Fibroblast of villous mesenchyme (primary cell): ENCODE data around the gene CDHR4. TPM values are rescaled to one million over a fixed set of nuclear protein-coding genes. Genes with fewer than 3 reads are reported as not detected.
"Not testable (repeated sequence)": the region's sequence is repeated elsewhere in the genome, so short reads cannot be mapped to it uniquely, and the experiment has no call there.

Experiments
- DNase-seq: peaks from one replicate; pipeline ENCODE4 v3.0.0-alpha.2; 2010; ENCODE audit warnings: low read depth
- H3K4me3 ChIP-seq: 2 replicates; pipeline ENCODE4 v1.5.1; 2011; ENCODE audit warnings: low read depth, mild to moderate bottlenecking, low read length
- total RNA-seq: library from RNA; depleted of rRNA; stranded (reverse); fragments of >200 nt; gene quantifications from 2 replicates; pipeline ENCODE4 v1.2.3, GENCODE V29; 2012
- TF ChIP-seq, protein P1 (sequence below): IDR thresholded peaks from 2 replicates; pipeline ENCODE4 v1.5.1; 2012; ENCODE audit warnings: low read depth, mild to moderate bottlenecking, low read length; ENCODE audit not compliant: insufficient read depth

The CDHR4 gene
- total RNA-seq, 1 donor: not detected

- H3K4me3 ChIP-seq: peak within 1 kb of the TSS; percentile 87
- TF ChIP-seq, protein P1, sequence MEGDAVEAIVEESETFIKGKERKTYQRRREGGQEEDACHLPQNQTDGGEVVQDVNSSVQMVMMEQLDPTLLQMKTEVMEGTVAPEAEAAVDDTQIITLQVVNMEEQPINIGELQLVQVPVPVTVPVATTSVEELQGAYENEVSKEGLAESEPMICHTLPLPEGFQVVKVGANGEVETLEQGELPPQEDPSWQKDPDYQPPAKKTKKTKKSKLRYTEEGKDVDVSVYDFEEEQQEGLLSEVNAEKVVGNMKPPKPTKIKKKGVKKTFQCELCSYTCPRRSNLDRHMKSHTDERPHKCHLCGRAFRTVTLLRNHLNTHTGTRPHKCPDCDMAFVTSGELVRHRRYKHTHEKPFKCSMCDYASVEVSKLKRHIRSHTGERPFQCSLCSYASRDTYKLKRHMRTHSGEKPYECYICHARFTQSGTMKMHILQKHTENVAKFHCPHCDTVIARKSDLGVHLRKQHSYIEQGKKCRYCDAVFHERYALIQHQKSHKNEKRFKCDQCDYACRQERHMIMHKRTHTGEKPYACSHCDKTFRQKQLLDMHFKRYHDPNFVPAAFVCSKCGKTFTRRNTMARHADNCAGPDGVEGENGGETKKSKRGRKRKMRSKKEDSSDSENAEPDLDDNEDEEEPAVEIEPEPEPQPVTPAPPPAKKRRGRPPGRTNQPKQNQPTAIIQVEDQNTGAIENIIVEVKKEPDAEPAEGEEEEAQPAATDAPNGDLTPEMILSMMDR: no peak
- DNase-seq: peak; percentile 100
These were observed 13.1 kb downstream of the CDHR4 start, which contains the start of gene IP6K1 for GRCh38 chr3:49786357-49787181. Gene IP6K1 (minus strand): TSS chr3:49786542. CDS start chr3:49748040, 38,502 bp downstream.

GRCh38 chr3:49785565-49786356 is 13.9 kb downstream of the CDHR4 start:
- TF ChIP-seq, protein P1: no peak
- H3K4me3 ChIP-seq: peak overlapping the region; percentile 87
- peak; percentile 45 for DNase-seq

- H3K4me3 ChIP-seq, DNase-seq: not testable (repeated sequence)
These were observed 17.4 kb downstream of the CDHR4 start for GRCh38 chr3:49782277-49782676.

DNA sequence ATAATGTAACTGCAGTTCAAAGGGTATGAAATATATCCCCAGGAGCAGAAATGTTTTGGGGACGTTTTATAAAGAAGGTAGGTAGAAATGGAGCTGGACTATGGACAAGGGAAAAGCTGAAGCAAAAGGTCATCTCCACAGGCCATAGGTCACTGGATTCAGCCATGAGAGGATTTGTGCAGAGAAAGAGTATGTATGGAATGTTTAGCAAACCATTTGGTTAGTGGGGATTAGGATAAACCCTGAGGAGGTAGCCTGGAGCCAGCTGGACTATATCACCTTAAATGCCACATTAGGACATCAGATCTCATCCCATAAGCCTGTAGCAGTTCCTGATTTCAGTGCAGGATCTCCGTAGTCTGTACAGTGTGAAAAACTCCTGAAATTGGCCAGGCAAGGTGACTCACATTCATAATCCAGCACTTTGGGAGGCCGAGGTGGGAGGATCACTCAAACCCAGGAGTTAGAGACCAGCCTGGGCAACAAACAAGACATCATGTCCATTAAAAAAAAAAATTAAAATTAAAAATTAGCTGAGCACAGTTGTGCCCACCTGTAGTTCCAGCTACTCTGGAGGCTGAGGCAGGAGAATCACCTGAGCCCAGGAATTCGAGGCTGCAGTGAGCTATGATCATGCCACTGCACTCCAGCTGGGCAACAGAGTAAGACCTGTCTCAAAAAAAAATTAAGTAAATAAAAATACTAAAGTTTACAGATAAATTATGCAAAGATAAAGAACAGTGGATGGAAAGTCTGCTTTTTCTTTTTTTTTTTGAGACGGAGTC is 18.1 kb downstream of the CDHR4 start:
- peak; percentile 94 for DNase-seq
- TF ChIP-seq, protein P1: no peak
- no peak overlapping the region for H3K4me3 ChIP-seq

GRCh38 chr3:49780975-49781365 is 18.7 kb downstream of the CDHR4 start:
- DNase-seq, H3K4me3 ChIP-seq: not testable (repeated sequence)

DNA sequence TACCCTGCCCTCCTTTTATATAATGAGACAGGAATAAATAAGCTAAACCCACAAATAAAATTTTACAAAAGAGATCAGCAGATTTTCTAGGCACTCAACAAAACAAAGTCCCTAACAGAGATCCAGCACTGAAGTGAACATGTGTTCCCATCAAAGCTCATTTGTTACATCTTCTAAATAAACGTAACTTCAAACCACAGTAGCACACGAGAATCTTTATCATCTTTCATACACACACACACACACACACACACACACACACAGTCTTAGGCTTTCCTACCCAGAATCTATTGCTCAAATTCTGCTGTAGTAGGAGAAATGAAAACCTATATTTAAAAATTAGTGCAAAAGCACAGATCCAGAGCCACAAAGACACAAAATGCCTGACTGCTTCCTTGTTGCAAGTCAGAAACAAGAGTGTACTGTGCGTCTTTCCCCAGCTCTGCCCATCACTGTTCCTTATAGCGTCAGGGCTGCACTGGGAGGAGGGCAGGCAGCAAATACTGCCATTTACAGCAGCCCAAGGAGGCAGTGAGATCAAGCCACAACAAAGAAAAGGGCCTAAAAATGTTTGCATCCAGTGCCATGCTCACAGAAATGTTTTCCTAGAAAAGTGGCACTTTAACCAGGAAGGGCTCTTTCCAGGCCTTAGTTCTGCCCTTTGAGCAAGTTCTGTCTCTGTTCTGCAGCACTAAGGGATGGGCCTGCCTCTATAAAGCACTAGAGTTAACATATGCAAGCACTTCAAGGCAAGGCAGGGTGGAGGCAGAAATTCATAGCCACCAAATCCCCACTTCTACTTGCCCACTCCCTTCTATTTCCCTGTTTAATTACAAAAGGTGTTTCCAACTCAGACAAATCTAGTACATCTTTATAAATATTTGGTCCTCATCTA is 19.3 kb downstream of the CDHR4 start:
- H3K4me3 ChIP-seq: no peak overlapping the region
- peak; percentile 30 for DNase-seq
- TF ChIP-seq, protein P1: no peak
